GM10266 (cell line): ENCODE data around the gene BPIFB3.

Experiments used
- DNase-seq: peaks from one replicate; pipeline ENCODE4 v3.0.0; 2012; ENCODE audit errors: extremely low spot score
- TF ChIP-seq, protein P1 (sequence below): IDR thresholded peaks from 2 replicates; pipeline ENCODE4 v1.5.1; 2012; ENCODE audit warnings: mild to moderate bottlenecking, low read depth; ENCODE audit not compliant: control insufficient read depth, insufficient read depth; ENCODE audit errors: missing control alignments

Gene BPIFB3

DNA sequence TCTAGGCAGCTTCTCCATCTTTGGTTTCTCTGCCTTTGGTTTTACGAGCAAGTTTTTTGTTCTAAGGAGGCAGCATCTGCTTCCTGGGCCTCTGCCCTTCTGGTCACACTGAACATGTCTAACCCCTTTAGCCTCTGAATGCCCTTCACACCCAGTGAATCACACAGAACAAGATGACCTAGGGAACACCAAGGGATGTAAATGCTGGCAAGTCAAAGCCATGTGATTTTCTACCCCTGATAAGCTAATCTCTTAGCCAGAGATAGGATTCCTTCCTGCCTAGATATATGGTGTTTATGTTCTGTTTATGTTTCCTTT is 29.5 kb upstream of the BPIFB3 start:
- no peak for DNase-seq
- TF ChIP-seq, protein P1, sequence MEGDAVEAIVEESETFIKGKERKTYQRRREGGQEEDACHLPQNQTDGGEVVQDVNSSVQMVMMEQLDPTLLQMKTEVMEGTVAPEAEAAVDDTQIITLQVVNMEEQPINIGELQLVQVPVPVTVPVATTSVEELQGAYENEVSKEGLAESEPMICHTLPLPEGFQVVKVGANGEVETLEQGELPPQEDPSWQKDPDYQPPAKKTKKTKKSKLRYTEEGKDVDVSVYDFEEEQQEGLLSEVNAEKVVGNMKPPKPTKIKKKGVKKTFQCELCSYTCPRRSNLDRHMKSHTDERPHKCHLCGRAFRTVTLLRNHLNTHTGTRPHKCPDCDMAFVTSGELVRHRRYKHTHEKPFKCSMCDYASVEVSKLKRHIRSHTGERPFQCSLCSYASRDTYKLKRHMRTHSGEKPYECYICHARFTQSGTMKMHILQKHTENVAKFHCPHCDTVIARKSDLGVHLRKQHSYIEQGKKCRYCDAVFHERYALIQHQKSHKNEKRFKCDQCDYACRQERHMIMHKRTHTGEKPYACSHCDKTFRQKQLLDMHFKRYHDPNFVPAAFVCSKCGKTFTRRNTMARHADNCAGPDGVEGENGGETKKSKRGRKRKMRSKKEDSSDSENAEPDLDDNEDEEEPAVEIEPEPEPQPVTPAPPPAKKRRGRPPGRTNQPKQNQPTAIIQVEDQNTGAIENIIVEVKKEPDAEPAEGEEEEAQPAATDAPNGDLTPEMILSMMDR, result no peak

DNA sequence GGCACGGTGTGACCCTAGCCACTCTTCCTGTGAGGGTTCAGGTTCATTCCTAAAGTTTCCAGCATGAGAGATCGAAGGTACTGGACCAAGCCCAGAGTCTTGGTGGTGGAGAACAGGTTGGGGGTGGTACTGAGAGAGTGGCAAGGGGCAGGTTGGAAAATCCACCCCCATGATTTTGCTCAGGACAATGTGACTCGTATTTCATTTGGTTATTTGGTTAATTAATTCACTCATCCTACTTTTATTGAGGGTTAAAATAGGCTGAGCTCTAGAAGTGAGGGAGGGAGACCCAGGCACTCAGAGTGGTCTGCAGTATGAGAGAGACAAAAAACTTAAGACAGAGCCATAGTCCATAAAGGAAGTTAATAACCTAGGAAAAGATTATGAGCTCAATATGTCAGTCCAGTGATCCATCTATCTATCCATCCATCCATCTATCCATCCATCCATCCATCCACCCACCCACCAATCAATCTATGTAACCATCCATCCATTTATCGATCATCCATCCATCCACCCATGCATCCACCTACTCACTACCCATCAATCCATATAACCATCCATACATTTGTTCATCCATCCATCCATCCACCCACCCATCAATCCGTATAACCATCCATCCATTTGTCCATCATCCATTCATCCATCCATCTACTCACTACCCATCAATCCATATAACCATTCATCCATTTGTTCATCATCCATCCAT is 28.9 kb upstream of the BPIFB3 start:
- no peak for DNase-seq
- TF ChIP-seq, protein P1, result no peak

DNA sequence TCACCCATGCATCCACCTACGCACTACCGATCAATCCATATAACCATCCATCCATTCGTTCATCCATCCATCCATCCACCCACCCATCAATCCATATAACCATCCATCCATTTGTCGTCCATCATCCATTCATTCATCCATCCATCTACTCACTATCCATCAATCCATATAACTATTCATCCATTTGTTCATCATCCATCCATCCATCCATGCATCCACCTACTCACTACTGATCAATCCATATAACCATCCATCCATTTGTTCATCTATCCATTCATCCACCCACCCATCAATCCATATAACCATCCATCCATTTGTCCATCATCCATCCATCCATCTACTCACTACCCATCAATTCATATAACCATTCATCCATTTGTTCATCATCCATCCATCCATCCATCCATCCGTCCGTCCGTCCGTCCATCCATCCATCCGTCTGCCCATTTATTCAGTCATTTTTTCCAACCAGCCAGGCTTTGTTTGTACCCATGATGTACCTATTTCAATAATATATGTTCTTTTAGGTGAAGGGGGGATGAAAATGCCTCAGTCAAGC is 28.3 kb upstream of the BPIFB3 start:
- TF ChIP-seq, protein P1, result no peak
- DNase-seq, result no peak

DNA sequence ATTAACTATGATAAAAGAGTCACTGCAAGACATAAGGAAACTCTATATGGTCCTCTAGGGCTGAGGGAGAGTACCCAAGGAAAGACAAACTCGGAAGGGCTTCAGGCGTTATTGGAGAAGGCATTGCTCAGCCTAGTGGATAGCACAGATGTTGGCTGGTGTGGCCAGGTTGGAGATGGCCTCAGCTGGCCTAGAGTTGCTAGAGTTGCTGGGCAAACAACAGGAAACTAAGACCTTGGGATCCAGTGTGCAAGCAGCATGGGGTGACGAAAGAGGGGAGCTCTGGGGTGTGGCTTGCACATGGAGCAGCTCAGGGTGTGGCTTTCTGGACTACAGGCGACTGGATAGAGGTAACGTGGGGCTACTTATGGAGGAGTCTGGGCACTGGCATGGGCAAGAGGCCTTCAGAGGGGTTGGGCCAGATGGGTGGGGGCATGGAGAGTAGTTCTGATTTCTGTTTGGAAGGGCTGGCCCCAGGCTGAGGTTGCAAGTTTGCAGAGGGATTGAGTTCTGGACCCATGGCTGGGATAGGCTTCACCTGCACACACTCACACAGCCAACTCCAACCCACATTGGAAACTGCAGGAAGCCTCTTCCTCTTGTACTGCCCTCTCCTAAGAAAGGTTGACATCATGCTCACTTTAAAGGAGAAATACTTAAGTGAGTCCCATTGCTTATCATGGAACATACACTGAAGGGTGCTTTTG is 27.5 kb upstream of the BPIFB3 start:
- DNase-seq, result no peak

DNA sequence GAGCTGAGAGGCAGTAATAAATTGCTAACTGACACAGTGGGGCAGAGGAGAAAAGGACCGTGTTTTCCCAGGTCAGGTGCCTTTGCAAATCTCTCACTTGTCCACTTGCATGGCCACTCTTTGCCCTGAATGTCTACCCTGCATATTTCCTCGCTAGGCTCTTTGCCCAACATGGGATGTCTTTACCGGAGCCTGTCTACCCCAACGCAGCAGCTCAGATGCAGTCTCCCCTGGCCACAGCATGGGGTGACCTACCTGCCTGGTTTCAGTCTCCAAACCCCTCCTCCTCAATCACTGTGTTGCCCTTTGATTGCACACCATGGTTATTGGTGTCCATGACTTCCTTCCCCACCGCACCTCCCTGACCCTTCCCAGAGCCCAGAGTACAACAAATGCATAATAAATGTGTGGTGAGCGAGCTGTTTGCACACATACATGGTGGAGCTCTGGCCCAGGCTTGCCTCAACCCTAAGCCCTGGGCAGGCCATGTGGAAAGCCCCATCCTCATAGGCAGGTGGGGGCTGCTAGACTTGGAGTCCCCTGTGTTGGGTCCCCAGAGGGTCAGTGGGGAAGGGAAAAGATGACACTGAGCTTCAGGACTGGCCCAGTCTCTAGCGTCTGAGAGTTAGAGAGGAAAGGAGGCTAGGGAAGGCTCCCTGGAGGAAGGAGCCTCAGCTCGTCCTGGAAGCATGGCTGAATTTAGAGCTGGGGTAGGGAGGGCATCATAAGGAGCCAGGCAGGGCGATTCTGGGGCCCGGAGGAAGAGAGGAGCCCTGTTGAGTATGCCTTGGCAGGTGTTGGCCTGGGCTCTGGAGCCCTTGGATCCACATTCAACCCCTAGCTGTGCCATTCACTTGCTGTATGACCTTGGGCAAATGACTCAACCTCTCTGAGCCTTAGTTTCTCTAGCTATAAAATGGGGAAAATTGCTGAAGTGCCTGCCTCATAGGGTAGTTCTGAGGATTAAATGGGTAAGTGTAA is 26.6 kb upstream of the BPIFB3 start:
- TF ChIP-seq, protein P1, result no peak

More for the DNA sequence above, 27.5 kb upstream of the BPIFB3 start:
- TF ChIP-seq, protein P1, result no peak

DNA sequence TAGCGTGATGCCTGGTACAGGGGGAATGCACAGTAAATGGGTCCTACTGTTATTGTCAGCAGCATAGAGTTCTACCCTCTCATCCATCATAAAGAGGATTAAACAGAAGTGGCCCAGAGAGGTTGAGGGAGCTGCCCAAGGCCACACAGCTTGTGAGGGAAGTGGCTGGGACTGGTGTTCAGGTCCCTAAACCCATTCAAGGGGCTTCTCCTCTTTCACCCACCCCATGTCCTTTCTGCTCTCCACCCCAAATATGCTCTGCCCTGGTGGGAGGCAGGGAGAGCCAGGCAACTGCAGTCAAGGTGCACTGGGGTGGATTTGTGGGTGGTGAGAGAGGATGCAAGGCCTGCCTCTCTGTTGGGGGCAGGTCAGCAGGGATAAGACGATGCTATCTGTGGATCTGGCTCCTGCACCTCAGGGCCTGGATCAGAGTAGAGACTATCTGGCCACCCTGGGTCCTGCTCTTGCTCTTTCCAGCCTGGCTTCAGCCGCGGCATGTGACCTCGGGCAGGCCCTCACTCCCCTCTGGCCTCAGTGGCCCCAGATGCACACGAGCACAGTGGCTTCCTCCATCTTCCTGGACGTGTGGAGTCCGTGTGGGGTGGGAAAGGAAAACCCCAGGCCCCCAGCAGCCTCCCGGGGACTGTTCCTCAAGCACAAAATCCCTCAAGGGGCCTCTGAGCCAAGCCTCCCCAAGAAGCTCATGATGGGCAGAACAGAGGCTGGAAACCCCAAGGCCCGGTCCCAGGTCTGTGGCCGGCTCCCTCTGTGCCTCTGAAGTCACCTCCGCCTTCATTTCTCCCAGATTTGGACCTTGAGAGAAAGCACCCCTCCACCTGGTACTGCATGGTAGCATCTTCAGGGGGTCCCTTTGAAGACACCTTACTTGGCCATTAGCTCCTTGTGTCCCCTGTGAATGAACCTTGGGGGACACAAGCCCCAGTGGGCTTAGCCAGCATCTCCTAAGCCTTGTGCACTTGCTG is 25.6 kb upstream of the BPIFB3 start:
- TF ChIP-seq, protein P1, result no peak
- no peak for DNase-seq

More for the DNA sequence above, 26.6 kb upstream of the BPIFB3 start:
- no peak for DNase-seq
